GM19372 (cell line): Measurements from ENCODE around the gene MRPL34.

Experiments used
- ATAC-seq: cut with Tn5 transposase; IDR thresholded peaks from one replicate; pipeline ENCODE4 v1.9.1; 2021; ENCODE audit warnings: mild to moderate bottlenecking, low read depth, moderate library complexity; ENCODE audit not compliant: unreplicated experiment

Gene MRPL34

DNA sequence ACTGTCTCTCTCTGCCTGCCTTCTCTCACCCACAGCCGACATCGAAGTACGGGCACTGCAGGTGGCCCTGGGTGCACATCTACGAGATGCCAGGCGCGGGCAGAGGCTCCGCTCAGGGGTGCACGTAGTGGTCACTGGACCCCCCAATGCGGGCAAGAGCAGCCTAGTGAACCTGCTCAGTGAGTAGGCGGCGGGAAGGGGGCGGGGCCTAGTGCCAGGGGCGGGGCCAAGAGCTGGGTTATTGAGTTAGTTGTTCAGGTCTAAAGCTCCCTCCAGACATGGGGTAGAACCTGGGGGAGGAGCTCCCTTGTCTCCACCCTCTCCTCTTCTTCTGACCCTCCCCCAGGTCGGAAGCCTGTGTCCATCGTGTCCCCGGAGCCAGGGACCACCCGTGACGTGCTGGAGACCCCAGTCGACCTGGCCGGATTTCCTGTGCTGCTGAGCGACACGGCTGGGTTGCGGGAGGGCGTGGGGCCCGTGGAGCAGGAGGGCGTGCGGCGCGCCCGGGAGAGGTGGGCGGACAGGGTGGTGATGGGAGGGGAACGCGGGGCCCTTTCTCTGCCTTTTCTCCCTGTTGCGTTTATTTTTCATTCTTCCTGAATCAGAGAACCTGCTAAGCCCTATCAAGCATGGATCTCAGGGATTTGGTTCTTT lies 33.5 kb downstream of the MRPL34 start:
- ATAC-seq: no peak

DNA sequence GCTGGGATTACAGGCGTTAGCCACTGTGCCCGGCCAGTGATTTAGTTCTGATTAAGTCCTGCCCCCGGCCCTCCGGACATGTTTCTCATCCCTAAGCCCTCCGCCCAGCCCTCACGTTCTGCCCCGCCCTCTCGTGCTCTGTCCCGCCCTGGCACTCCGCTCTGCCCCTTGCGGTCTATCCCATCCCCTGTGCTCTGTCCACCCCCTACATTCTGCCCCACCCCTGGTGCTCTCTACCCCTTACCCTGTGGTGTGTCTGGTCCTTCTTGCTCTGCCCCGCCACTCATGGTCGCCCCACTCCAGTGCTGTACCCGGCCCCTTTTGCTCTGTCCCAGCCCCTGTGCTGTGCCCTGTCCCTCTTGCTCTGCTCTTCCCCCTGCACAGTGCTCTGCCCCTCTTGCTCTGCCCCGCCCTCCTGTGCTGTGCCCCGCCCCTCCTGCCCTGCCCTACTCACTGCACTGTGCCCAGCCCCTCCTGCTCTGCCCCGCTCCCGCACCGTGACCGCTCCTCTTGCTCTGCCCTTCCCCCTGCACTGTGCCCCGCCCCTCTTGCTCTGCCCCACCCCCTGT lies 34.7 kb downstream of the MRPL34 start:
- ATAC-seq: no peak

GRCh38 chr19:17340871-17341357 lies 35.2 kb downstream of the MRPL34 start:
- ATAC-seq: no peak

- no peak for ATAC-seq
Observed at GRCh38 chr19:17341386-17341785, 35.7 kb downstream of the MRPL34 start.

DNA sequence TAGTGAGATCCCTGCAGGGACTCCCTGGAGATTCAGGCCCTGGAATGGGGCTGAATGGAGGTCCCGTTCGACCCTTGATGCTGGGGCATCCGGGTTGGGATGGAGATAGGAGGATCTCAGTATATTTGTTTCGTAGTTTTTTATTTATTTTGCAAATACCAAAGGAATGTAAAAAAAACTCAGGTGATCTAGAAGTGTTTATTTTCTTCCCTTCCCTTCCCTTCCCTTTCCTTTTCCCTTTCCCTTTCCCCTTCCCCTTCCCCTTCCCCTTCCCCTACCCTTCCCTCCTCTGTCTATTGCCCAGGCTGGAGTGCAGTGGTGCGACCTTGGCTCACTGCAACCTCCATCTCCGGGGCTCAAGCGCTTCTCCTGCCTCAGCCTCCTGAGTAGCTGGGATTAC lies 36.2 kb downstream of the MRPL34 start:
- no peak for ATAC-seq

DNA sequence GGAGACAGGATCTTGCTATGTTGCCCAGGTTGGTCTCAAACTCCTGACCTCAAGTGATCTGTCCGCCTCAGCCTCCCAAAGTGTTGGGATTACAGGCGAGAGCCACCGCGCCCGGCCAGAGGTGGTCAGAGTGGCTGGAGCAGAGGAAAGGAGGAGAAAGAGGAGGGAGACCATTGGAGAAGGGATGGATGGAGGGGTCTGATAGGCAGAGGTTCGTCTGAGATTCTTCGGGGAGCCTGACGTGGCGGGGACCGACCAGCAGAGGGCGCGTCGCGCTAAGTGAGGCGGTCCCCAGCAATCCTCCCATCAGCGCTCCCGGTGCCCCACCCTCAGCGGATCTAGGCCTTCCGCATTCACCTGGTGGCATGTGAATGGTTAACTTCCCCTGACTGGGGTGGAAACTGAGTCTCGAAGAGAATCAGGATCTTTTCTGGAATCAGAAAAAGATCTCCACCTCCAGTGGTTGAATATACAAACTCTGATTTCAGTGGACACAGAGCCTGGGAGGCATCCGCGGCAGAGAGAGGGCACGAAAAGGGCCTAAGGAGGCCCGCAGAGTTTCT lies 40.5 kb downstream of the MRPL34 start:
- no peak for ATAC-seq

DNA sequence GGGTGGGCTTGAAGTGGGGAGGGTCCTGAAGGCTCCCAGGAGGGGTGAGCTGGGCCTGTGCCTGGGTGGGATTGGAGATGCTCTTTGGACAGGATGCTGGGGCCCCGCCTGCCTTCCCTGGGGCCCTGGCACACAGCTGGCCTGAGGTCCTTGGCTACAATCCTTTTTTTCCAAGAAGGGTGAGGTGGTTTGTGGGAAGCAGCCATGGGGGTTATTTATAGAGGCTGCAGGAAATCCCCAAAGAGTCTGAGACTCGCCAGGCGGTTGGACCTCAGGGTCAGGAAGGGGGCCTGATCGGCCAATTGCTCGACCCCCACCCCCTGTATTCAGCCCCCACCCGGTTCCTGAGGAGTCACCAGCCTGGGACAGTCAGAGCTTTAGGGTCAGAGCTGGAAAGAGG lies 41.7 kb downstream of the MRPL34 start:
- no peak for ATAC-seq

DNA sequence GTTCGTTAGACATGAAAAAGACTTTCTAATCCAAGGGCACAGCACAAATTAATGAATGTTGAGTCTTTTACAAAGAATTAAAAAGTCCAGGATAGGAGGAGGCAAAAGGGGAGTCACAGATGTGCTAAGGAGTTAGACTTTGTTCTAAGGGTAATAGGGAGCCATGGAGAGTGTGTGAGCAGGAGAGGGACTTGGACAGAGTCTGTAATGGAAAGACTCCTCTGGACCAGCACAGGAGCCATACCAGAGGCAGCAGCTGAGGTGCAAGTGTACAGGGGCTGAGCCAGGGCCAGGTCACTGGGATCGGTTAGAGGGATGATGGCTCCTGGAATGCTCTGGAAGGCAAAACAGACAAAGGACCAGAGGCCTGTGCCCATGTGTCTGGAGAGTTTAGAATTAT lies 42.2 kb downstream of the MRPL34 start:
- ATAC-seq: no peak

DNA sequence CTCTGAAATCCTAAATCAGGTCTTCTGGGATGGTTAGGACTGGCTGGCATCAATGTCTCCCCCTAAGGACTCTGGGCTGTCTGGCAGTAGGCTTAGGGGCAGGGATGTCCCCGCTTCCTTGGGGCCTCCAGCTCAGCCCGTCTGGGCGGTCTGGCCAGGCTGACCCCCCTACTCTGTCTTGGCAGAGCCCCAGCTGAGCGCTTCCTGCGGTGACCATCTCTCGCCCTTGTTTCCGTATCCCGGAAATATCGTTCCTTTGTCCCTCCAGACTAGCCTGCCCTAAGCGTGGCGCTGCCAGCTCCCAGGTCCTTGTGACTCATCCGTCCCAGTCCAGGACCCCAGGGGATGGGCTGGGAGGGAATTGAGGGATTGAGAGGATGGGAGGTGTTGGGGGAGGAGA lies 43.0 kb downstream of the MRPL34 start:
- ATAC-seq: no peak

GRCh38 chr19:17351815-17352435 lies 46.3 kb downstream of the MRPL34 start:
- no peak for ATAC-seq

- ATAC-seq: no peak
Observed at GRCh38 chr19:17352608-17353280, 47.1 kb downstream of the MRPL34 start.

DNA sequence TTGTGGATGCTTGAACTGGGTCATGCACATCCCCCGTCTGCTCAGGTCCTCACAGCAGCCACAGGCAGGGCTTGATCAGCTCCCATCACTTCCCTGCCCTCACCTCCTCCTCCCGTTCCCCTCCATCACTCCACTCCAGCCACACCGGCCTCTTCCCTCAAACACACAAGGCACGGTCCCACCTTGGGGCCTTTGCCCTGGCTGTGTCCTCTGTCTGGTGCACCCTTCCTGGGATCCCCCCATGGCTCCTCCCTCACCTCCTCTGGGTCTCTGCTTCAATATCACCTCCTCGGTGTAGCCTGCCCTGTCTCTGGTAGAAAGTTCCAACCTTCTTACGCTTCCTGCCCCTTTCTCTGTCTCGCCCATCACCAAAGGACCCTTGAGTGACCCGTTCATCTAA lies 47.7 kb downstream of the MRPL34 start:
- ATAC-seq: no peak
